GM18870 (cell line): ENCODE measurements around the gene EXOC2.

Experiments
- ATAC-seq: cut with Tn5 transposase; IDR thresholded peaks from one replicate; pipeline ENCODE4 v1.9.1; 2021; ENCODE audit warnings: moderate library complexity; ENCODE audit not compliant: unreplicated experiment

The EXOC2 gene

GRCh38 chr6:503610-504362, 189.2 kb downstream of the EXOC2 start:
- ATAC-seq, result no peak

DNA sequence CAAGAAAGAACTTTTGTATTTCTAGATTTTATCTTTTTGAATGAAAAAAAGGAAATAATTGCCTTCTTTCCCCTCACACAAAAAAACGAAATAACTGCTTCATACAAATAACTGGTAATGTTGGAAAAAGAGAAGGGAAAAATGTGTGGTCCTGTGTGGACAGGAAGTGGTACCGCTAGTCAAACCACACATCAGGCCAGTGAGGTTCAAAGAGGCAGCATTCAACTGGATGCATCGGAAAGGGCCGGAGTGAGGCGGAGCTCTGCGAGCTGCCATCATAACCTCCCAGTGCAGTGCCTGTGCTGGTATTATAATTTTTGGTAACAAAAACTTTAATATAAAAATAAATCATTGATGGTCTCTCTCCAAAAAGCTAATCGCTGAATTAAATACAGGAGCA, 190.2 kb downstream of the EXOC2 start:
- no peak for ATAC-seq

DNA sequence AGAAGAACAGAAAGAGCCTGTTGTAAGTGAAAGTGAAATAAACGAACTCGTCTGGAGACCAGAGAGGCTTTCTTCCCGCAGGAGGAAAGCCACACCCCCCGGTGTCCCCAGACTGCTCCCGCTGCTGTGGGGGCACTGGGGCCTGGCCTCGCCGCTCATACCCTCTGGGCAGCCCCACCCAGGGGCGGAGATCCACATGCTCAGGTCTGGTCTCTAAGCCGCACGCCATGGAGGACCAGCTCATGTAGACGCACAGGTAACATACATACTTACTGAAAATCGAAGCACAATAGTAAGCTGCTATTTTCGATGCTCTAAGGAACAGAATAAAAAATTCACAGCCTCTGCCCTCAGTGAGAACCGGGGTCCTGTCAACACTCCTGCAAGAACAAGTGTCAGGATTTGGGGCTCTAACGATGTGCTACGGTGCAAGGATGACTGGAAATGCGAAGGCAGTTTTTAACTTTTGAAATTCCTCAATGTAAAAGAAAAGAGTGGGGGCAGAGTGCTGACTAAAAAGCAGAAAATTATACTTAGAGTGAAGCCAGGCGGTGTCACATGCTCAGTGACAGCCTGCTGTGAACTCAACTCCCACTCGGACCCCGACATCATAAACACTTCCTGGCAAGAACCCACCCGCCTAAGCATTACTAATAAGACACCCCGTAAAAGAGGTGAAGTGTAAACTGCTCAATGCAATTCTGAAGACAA, 190.9 kb downstream of the EXOC2 start:
- no peak for ATAC-seq

- no peak for ATAC-seq
These were observed 193.3 kb downstream of the EXOC2 start for GRCh38 chr6:499617-500016.

GRCh38 chr6:498795-499231, 194.1 kb downstream of the EXOC2 start:
- ATAC-seq, result peak; percentile 60

DNA sequence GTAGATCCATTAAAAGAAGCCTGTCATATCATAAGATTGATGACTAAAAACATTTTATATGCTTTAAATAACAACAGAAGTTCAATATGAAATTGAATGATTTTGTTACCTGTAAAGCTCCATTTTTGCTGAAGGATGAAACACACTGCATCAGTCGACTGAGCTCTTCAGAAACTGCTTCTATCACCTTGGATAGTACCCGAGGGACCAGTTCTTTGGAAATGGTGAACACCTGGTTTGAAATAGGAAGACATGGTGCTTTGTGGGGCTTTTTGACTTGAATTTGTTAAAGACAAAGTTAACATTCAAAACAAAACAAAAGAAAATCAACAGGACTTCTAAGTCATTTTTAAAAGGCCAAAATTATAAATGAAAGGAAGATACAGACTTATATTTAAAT, 195.7 kb downstream of the EXOC2 start:
- no peak for ATAC-seq

- ATAC-seq, result no peak
These were observed 196.3 kb downstream of the EXOC2 start for GRCh38 chr6:496649-497048.

DNA sequence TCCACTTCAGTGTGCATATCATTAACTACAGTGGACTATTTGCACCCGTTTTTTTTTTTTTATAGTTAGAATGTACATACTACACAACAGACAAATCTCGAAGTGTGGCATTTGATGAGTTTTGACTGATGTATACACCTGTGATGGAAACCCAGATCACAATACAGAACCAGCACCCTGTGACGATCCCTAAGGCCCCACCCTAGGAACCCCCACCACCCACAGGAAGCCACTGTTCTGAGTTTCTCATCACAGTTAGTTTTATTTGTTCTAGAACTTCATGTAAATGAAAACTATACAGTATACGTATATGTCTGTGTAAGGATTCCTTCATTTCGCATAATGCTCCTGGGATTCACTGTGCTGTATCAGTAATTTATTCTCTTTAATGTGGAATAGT, 198.5 kb downstream of the EXOC2 start:
- ATAC-seq, result no peak

- no peak for ATAC-seq
These were observed 199.1 kb downstream of the EXOC2 start for GRCh38 chr6:493840-494239.

- ATAC-seq, result no peak
These were observed 200.0 kb downstream of the EXOC2 start for GRCh38 chr6:492816-493414.

GRCh38 chr6:492178-492577, 200.8 kb downstream of the EXOC2 start:
- no peak for ATAC-seq

GRCh38 chr6:491233-491632, 201.7 kb downstream of the EXOC2 start:
- ATAC-seq, result no peak

- ATAC-seq, result no peak
These were observed 202.5 kb downstream of the EXOC2 start for GRCh38 chr6:490251-491037.

DNA sequence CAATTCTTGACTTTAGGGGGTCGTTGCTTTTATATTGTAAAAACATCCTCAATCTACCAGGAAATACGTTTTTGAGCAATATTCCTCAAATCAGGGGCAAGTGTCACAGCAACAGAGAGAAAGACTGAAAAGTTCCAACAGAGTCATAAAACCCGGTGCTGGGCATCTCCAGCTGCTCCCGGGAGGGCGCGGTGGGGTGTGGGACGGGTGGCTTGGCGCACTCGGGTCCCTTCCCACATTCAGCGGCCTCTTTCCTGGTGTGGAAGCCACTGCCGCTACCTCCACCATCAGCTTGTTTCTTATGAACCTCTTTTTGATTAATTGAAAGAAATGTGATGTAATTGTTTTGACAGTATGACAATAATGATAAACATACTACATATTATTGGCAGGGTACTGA, 203.2 kb downstream of the EXOC2 start:
- no peak for ATAC-seq

DNA sequence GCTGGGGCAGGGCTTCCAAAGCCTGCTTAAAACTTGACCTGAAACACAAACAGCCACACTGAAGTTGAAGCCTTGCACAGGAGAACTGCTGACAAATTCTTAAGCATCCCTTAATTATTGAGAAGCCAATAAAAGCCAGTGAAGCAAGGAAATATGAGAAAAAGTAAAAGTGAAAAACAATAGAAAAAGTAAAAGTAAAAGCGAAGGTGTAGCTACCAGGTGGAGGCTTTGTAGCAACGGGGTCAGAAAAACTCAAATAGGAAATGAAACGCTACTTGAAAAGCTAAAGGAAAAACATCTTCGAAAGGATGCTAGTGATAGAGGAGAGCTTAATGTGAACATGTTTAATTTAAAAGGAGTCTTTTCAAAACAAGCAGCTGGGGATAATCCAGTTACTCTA, 203.9 kb downstream of the EXOC2 start:
- no peak for ATAC-seq

- no peak for ATAC-seq
These were observed 205.0 kb downstream of the EXOC2 start for GRCh38 chr6:487956-488355.

GRCh38 chr6:485655-486170, 207.2 kb downstream of the EXOC2 start:
- ATAC-seq, result no peak

- ATAC-seq, result no peak
These were observed 208.2 kb downstream of the EXOC2 start for GRCh38 chr6:484746-485145.

DNA sequence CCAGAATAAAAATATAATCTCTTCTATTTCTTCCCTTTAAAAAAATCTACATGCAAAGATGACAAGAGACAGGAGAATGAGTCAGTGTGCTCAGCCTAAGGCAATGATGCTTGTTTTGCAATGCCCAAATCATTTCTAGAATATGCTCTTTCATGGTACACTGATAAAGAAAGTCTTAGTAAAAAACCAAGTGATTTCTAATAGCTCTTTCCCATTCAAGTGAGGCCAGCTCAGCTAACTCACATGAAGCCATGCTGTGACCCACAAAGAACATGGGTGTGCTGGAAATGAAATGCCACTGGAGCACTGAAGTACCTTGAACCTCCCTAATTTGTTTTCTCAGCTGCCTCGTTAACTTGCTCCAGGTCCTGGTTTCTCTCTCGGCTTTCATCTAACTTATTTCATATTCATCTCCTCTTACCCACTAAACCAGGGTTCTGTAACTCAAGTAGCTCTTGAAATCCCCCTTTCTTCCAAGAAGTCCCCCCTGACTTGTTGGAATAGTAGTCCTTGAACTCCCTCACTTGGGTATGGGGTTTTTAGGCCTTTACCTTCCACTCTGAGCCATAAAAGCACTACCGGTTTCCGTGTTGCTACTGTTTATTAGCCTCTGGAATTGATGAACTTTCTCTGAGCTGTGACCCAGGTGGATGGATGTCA, 208.7 kb downstream of the EXOC2 start:
- no peak for ATAC-seq

GRCh38 chr6:475314-475713, 217.6 kb downstream of the EXOC2 start:
- ATAC-seq, result no peak
